Natural killer cell (primary cell): ENCODE data around the gene PLEKHJ1. TPM values are rescaled to one million over a fixed set of nuclear protein-coding genes. Genes with fewer than 3 reads are reported as not detected.

Source experiments
- ATAC-seq, 3 donors: fragments of 150-1000 bp in 2 of 3; fragments of 200-7000 bp in 1 of 3; cut with Tn5 transposase; 1 replicate in 1 of 3; 2 replicates in 2 of 3; pipeline ENCODE4 v1.10.0; 2021; ENCODE audit warnings: mild to moderate bottlenecking in 2 of 3, moderate library complexity in 2 of 3
- DNase-seq, 2 donors: peaks; one replicate each; pipeline versions ENCODE4 v3.0.0 to v3.0.0-alpha.2; 2013 to 2021; ENCODE audit warnings: mixed read lengths in 1 of 2
- H3K27ac ChIP-seq: one replicate; pipeline ENCODE4 v1.5.1; 2013; ENCODE audit warnings: mild to moderate bottlenecking, low read length
- H3K27me3 ChIP-seq: one replicate; pipeline ENCODE4 v1.6.1; 2013; ENCODE audit warnings: low read length; ENCODE audit not compliant: control insufficient read depth, insufficient read depth
- H3K36me3 ChIP-seq: one replicate; pipeline ENCODE4 v1.6.1; 2013; ENCODE audit warnings: low read length; ENCODE audit not compliant: control insufficient read depth, insufficient read depth
- H3K4me1 ChIP-seq: one replicate; pipeline ENCODE4 v1.6.1; 2013; ENCODE audit warnings: low read length; ENCODE audit not compliant: control insufficient read depth, insufficient read depth
- H3K4me3 ChIP-seq: one replicate; pipeline ENCODE4 v1.5.1; 2013; ENCODE audit warnings: low read length
- H3K9me3 ChIP-seq: one replicate; pipeline ENCODE4 v1.6.1; 2013; ENCODE audit warnings: low read length; ENCODE audit not compliant: control insufficient read depth, insufficient read depth
- H3K27ac Mint-ChIP-seq, 2 donors: one replicate each; pipeline ENCODE4 v1.8.0; 2022; ENCODE audit warnings: mild to moderate bottlenecking in 2 of 2, mixed read lengths in 2 of 2, moderate library complexity in 1 of 2
- H3K27me3 Mint-ChIP-seq, 2 donors: one replicate each; pipeline ENCODE4 v1.8.0; 2022; ENCODE audit warnings: low read depth in 2 of 2, mixed read lengths in 2 of 2
- H3K36me3 Mint-ChIP-seq: one replicate; pipeline ENCODE4 v1.8.0; 2022; ENCODE audit warnings: mixed read lengths
- H3K4me1 Mint-ChIP-seq, 2 donors: one replicate each; pipeline ENCODE4 v1.8.0; 2022; ENCODE audit warnings: mixed read lengths in 2 of 2
- H3K4me3 Mint-ChIP-seq: one replicate; pipeline ENCODE4 v1.8.0; 2022; ENCODE audit warnings: mild to moderate bottlenecking, moderate library complexity, mixed read lengths
- H3K9me3 Mint-ChIP-seq, 2 donors: one replicate each; pipeline ENCODE4 v1.8.0; 2022; ENCODE audit warnings: mixed read lengths in 2 of 2
- CTCF ChIP-seq: fragments of 200-600 bp; IDR thresholded peaks from one replicate; pipeline ENCODE4 v1.8.0; 2022; ENCODE audit warnings: antibody characterized with exemption
- WGBS: methylation state at CpG from one replicate; pipeline ENCODE4 v1.1.7; 2013; ENCODE audit warnings: missing lambda C conversion rate; ENCODE audit not compliant: insufficient coverage; 5-methylcytosine and 5-hydroxymethylcytosine counted together
- intact Hi-C: fragments of 100-400 bp; cut with micrococcal nuclease; formaldehyde crosslinking; loops from one replicate; pipeline ENCODE4 v1.14.2; 2022
- total RNA-seq, 4 donors: library from RNA; stranded (reverse); fragments of 120-200 nt in 1 of 4; gene quantifications; one replicate each; pipeline versions ENCODE4 v1.2.3 to v1.2.4, GENCODE V29; 2013 to 2022

Gene PLEKHJ1
- total RNA-seq, 3 donors from 2014 or later (not counting 1 experiment from before 2014, with no cell fraction given): 36.7 to 45.8 (median 44.7) TPM

GRCh38 chr19:2214251-2214650 is 21.9 kb downstream of the PLEKHJ1 start:
- no peak overlapping the region for H3K4me3 Mint-ChIP-seq
- H3K9me3 Mint-ChIP-seq: no peaks in the 10 kb centered on the region
- Histone ChIP-seq H3K4me1 (no peaks in the 10 kb centered on the region), H3K9me3 (no peaks in the 10 kb centered on the region), H3K27me3 (no peaks in the 10 kb centered on the region), H3K36me3 (peaks cover 63% of the 10 kb centered on the region), H3K27ac (no peak overlapping the region), H3K4me3 (no peak overlapping the region)
- H3K36me3 Mint-ChIP-seq: no peaks in the 10 kb centered on the region
- no peak overlapping the region for H3K27ac Mint-ChIP-seq
- 96% methylated on average over 17 of the region's 17 CpGs for WGBS
- ATAC-seq (no peak), DNase-seq (no peak)
- H3K4me1 Mint-ChIP-seq: peaks cover 0 to 5% of the 10 kb centered on the region in 2 donors
- intact Hi-C loops: no loop called here
- H3K27me3 Mint-ChIP-seq: no peaks in the 10 kb centered on the region
- TF ChIP-seq CTCF: no peak

DNA sequence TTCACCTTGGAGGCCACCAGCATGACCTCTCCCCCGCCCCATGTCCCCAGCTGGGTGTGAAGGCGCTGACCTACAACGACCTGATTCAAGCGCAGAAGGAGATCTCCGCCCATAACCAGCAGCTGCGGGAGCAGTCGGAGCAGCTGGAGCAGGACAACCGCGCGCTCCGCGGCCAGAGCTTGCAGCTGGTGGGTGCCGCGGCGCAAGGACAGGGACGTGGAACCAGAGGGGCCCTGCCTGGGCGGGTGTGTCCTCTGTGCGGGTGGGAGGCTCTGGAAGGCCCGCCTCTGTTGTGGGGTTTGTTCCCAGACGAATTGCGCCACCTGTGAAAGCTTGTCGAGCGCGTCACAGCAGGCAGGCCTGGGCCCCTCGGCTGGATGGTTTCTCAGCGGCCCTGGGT is 22.3 kb downstream of the PLEKHJ1 start:
- Mint-ChIP-seq H3K4me3 (no peak overlapping the region), H3K27ac (no peak overlapping the region), H3K27me3 (no peaks in the 10 kb centered on the region), H3K36me3 (no peaks in the 10 kb centered on the region), H3K9me3 (no peaks in the 10 kb centered on the region), H3K4me1 (peaks cover 0 to 7% of the 10 kb centered on the region in 2 donors)
- no peaks in the 10 kb centered on the region for H3K27me3 ChIP-seq
- no peak overlapping the region for H3K4me3 ChIP-seq
- no peak for TF ChIP-seq CTCF
- WGBS: 96% methylated on average over 26 of the region's 26 CpGs
- ATAC-seq: no peak
- intact Hi-C loops: no loop called here
- peaks cover 64% of the 10 kb centered on the region for H3K36me3 ChIP-seq
- no peak overlapping the region for H3K27ac ChIP-seq
- H3K4me1 ChIP-seq: no peaks in the 10 kb centered on the region
- H3K9me3 ChIP-seq: no peaks in the 10 kb centered on the region
- DNase-seq: no peak

DNA sequence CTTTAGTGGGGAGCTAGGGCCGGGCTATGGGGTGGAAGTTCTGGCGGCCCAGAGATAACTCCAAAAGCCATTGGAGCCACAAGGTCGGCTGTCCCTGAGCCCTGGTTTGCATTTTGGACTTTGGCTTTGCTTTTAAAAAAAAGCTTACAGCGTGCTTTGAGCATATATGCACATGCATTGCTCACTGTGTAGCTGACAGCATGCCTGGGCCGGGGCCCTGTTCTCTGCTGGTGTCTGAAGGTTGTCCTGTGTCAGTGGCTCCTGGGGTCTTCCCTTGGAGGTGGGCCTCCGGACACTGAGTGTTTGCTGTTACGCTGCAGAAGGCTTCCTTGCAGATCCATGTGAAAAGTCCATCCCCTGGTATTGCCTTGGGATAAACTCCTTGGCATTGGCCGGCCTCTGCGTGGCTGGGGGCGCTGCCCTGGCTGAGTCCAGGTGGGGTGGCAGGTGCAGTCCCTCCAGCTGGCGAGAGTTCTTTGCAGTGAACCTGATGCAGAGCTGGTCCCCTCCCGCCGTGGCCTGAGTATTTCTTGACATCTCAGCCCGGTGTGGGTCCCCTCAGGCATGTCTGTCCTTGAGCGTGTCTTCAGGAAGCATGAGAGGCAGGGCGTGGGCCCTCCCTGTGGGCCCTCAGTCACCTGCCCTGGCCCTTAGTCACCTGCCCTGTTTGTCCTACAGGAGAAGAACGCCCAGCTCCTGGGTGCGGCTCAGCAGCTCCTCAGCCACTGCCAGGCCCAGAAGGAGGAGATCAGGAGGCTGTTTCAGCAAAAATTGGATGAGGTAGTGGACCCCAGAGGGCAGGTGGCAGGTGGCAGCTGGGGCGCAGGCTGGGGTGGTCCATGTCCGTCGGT is 23.0 kb downstream of the PLEKHJ1 start:
- H3K36me3 ChIP-seq: peaks cover 65% of the 10 kb centered on the region

More for the DNA sequence above, 23.0 kb downstream of the PLEKHJ1 start:
- Histone ChIP-seq H3K4me1 (peaks cover 3% of the 10 kb centered on the region), H3K4me3 (no peak overlapping the region), H3K27me3 (no peaks in the 10 kb centered on the region), H3K27ac (no peak overlapping the region), H3K9me3 (no peaks in the 10 kb centered on the region)
- DNase-seq (no peak), ATAC-seq (no peak)
- intact Hi-C loops: no loop called here
- H3K36me3 Mint-ChIP-seq: no peaks in the 10 kb centered on the region
- H3K4me3 Mint-ChIP-seq: no peak overlapping the region
- no peak for TF ChIP-seq CTCF
- H3K4me1 Mint-ChIP-seq: peaks cover 0 to 10% of the 10 kb centered on the region in 2 donors
- H3K9me3 Mint-ChIP-seq: no peaks in the 10 kb centered on the region
- no peaks in the 10 kb centered on the region for H3K27me3 Mint-ChIP-seq
- no peak overlapping the region for H3K27ac Mint-ChIP-seq
- WGBS: 96% methylated on average over 21 of the region's 21 CpGs
